ENCODE data around the gene A4GALT. TPM values are rescaled to one million over a fixed set of nuclear protein-coding genes. Genes with fewer than 3 reads are reported as not detected.

A4GALT gene
- total RNA-seq, 1 donor from 2014 or later: 32.8 TPM

DNA sequence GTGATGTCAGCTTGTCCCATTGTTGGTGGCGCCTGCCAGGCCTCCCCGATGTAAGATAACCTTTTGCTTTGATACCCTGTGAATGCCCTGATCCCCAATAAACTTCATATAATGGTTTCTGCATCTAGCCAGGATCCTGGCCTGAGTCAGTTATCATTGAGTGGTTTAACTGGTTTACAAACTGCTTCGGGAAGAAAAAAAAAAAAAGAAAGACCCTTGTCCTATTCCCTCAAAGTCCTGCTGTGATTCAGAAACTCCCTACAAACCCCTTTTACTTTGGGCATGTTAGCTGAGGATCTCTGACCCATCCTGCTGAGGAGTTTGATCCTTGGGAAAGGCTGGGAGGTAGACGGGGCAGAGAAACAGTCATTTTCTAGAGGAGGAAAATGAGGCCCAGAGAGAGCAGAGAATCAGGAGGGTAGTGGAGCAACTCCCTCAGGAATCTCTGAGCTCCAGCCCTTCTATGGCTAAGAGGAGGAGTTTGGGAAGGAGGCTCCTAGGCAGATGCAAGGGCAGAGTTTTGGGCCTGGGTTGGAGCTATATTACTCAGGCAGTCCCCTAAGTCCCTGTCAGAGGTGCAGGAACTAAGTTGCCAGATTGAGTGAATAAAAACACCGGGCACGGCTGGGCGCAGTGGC, 66.1 kb downstream of the A4GALT start:
- H3K27ac Mint-ChIP-seq (ENCODE audit: unreplicated experiment): no peak overlapping the region
- no peak overlapping the region for H3K4me3 Mint-ChIP-seq (ENCODE audit: unreplicated experiment)

DNA sequence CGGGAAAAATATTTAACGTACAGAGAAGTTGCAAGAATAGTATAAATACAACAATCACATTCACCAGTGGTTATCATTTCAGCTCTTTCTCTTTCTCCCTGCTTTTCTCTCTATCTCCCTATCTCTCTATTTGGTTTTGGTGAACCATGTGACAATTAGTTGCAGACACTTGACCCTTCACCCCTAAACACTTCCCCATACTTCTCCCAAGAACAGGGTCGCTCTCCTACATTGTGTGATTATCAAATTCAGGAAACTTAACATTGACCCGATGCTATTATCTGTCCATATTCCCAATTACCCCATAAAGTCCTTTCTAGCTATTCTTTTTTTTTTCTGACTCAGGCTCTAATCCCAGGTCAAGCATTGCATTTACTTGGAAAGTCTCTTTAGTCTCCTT, 66.7 kb downstream of the A4GALT start:
- no peak for DNase-seq (ENCODE audit: extremely low spot score, unreplicated experiment)
- Mint-ChIP-seq H3K4me3 (ENCODE audit: unreplicated experiment) (no peak overlapping the region), H3K9me3 (ENCODE audit: unreplicated experiment) (no peaks in the 10 kb centered on the region), H3K4me1 (ENCODE audit: unreplicated experiment) (peaks cover 11% of the 10 kb centered on the region), H3K36me3 (ENCODE audit: unreplicated experiment) (no peaks in the 10 kb centered on the region), H3K27ac (ENCODE audit: unreplicated experiment) (no peak overlapping the region), H3K27me3 (ENCODE audit: unreplicated experiment) (no peaks in the 10 kb centered on the region)
- TF ChIP-seq, protein P1, sequence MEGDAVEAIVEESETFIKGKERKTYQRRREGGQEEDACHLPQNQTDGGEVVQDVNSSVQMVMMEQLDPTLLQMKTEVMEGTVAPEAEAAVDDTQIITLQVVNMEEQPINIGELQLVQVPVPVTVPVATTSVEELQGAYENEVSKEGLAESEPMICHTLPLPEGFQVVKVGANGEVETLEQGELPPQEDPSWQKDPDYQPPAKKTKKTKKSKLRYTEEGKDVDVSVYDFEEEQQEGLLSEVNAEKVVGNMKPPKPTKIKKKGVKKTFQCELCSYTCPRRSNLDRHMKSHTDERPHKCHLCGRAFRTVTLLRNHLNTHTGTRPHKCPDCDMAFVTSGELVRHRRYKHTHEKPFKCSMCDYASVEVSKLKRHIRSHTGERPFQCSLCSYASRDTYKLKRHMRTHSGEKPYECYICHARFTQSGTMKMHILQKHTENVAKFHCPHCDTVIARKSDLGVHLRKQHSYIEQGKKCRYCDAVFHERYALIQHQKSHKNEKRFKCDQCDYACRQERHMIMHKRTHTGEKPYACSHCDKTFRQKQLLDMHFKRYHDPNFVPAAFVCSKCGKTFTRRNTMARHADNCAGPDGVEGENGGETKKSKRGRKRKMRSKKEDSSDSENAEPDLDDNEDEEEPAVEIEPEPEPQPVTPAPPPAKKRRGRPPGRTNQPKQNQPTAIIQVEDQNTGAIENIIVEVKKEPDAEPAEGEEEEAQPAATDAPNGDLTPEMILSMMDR (IDR thresholded peaks at IDR 0.05): no peak

More for the DNA sequence above, 66.1 kb downstream of the A4GALT start:
- Mint-ChIP-seq H3K4me1 (ENCODE audit: unreplicated experiment) (peaks cover 9% of the 10 kb centered on the region), H3K27me3 (ENCODE audit: unreplicated experiment) (no peaks in the 10 kb centered on the region), H3K36me3 (ENCODE audit: unreplicated experiment) (no peaks in the 10 kb centered on the region), H3K9me3 (ENCODE audit: unreplicated experiment) (no peaks in the 10 kb centered on the region)
- DNase-seq (ENCODE audit: extremely low spot score, unreplicated experiment): no peak
- TF ChIP-seq, protein P1 (IDR thresholded peaks at IDR 0.05): no peak

DNA sequence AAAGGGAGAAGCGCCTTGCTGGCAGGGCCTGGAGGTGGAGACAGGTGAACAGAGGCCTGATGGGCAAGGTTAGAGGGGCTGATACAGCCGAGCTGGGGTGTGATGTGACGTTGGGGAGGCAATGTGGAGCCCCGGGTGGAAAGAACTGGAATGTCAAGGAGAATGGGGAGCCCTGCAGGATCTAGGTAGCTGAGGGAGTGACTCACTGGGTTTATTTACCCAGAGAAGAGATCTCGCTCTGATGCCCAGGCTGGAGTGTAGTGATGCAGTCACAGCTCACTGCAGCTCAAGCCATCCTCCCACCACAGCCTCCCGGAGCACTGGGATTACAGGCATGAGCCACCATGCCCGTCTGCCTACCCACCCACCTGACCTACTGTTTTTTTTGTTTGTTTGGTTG, 69.5 kb downstream of the A4GALT start:
- Mint-ChIP-seq H3K9me3 (ENCODE audit: unreplicated experiment) (no peaks in the 10 kb centered on the region), H3K27me3 (ENCODE audit: unreplicated experiment) (no peaks in the 10 kb centered on the region), H3K36me3 (ENCODE audit: unreplicated experiment) (no peaks in the 10 kb centered on the region), H3K4me3 (ENCODE audit: unreplicated experiment) (peak overlapping the region; percentile 10), H3K4me1 (ENCODE audit: unreplicated experiment) (peaks cover 29% of the 10 kb centered on the region), H3K27ac (ENCODE audit: unreplicated experiment) (peak overlapping the region; percentile 10)
- DNase-seq (ENCODE audit: extremely low spot score, unreplicated experiment): no peak
- TF ChIP-seq, protein P1 (IDR thresholded peaks at IDR 0.05): no peak

DNA sequence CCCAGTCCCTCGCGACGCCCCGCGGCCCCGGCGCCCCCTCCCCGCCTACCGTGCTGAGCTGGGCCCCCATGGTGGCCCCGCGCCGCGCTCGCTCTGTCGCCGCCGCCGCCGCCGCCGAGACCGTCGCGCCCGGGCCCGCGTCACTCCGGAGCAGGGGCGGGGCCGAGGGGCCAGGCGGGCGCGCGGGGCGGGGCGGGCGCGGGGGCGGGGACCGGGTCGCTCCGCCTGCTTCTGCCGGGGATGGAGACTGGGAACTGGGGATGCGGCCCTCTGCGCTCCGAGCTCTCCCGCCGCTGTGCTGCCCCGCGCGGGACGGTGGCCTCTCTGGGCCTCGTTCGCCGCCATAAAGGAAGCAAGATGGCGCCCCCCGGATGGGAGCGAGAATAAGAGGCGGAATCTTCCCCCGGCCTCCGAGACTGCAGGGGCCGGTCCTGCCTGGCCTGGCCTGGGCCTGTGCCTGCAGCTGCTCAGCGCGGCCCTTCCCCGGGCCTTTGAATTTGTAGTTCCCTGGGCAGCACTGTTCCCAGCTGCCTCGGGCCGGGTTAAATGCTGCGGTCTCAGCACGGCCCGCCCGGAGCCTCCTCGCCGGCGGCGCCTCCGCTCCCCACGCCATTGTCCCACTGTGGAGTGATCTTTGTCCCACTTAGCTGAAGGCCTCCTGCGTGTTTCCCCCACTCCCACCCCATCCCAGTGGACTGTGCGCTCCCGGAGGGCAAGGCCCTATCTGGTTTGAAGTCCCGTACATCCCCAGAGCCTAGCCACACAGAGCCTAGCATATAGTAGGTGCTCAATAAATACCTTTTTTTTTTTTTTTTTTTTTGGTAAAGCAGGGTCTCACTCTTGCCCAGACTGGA, 71.2 kb downstream of the A4GALT start, which contains the start of gene CYB5R3:
Gene CYB5R3 (minus strand): TSS at position 147 of the 854 bp plus-strand sequence. CDS start 77 bp downstream, at position 70.
- no peaks in the 10 kb centered on the region for H3K27me3 Mint-ChIP-seq (ENCODE audit: unreplicated experiment)
- DNase-seq (ENCODE audit: extremely low spot score, unreplicated experiment): peak; percentile 94
- peak within 1 kb of the TSS; percentile 96 for H3K27ac Mint-ChIP-seq (ENCODE audit: unreplicated experiment)
- no peaks in the 10 kb centered on the region for H3K36me3 Mint-ChIP-seq (ENCODE audit: unreplicated experiment)
- no peaks in the 10 kb centered on the region for H3K9me3 Mint-ChIP-seq (ENCODE audit: unreplicated experiment)
- TF ChIP-seq, protein P1 (IDR thresholded peaks at IDR 0.05): peak; percentile 24
- peak within 1 kb of the TSS; percentile 91 for H3K4me3 Mint-ChIP-seq (ENCODE audit: unreplicated experiment)
- peaks cover 43% of the 10 kb centered on the region for H3K4me1 Mint-ChIP-seq (ENCODE audit: unreplicated experiment)

All from osteocyte (in vitro differentiated cells).